ENCODE results near the gene SUPT20H. TPM values are rescaled to one million over a fixed set of nuclear protein-coding genes. Genes with fewer than 3 reads are reported as not detected.

SUPT20H gene
- total and polyA plus RNA-seq, 2 of the 4 experiments (the other 2 are of a cell fraction): 46.6 to 55.1 TPM

GRCh38 chr13:37107868-37108267, 48.4 kb upstream of the SUPT20H start:
- Histone ChIP-seq H3K4me3 (ENCODE audit: insufficient read depth, low read depth, low read length) (no peak overlapping the region), H4K20me1 (ENCODE audit: insufficient read depth, low read length) (no peaks in the 10 kb centered on the region), H3K9me3 (ENCODE audit: control insufficient read depth, insufficient read depth, low read length) (peaks cover 2% of the 10 kb centered on the region; the same call in 1 of the 2 replicates), H3K4me2 (ENCODE audit: low read depth, low read length) (no peak overlapping the region), H3K14ac (replicated peaks; ENCODE audit: low read depth, low read length) (no peak overlapping the region), H2AK5ac (ENCODE audit: low read depth, low read length) (no peak overlapping the region), H4K91ac (ENCODE audit: insufficient read depth, low read depth, low read length) (no peak overlapping the region), H3K9me1 (ENCODE audit: insufficient read depth, low read length) (no peaks in the 10 kb centered on the region), H3K79me1 (ENCODE audit: low read depth in 1 of 2, low read length in 2 of 2) (no peaks in the 10 kb centered on the region), H2BK120ac (ENCODE audit: low read depth, low read length) (no peak overlapping the region), H3K27ac (ENCODE audit: insufficient read depth, low read length) (no peak overlapping the region), H3K36me3 (ENCODE audit: control insufficient read depth, insufficient read depth, low read length) (no peaks in the 10 kb centered on the region), H3K27me3 (ENCODE audit: control insufficient read depth, insufficient read depth, low read length) (no peaks in the 10 kb centered on the region), H2AK9ac (replicated peaks; ENCODE audit: low read depth, low read length, poor library complexity) (no peak overlapping the region), H2BK15ac (ENCODE audit: low read depth, low read length) (no peak overlapping the region), H2BK20ac (ENCODE audit: low read depth, low read length) (no peak overlapping the region), H3K18ac (ENCODE audit: low read depth, low read length) (no peak overlapping the region), H3K56ac (ENCODE audit: extremely low read depth, insufficient read depth, low read length) (no peak overlapping the region), H2BK5ac (ENCODE audit: low read depth, low read length, poor library complexity, severe bottlenecking) (no peak overlapping the region), H3K9ac (ENCODE audit: low read depth, low read length) (no peak overlapping the region), H4K8ac (ENCODE audit: low read depth in 2 of 2, low read length in 2 of 2) (no peak overlapping the region), H3K4ac (ENCODE audit: low read depth, low read length) (no peak overlapping the region), H4K5ac (ENCODE audit: low read depth, low read length) (no peak overlapping the region), H3K4me1 (ENCODE audit: control insufficient read depth, insufficient read depth, low read length) (no peaks in the 10 kb centered on the region), H2AFZ (replicated peaks; ENCODE audit: low read length, poor library complexity) (no peak overlapping the region), H3K23ac (ENCODE audit: low read depth, low read length) (no peak overlapping the region)
- POLR2A ChIA-PET (ENCODE audit: unreplicated experiment): no interaction called here
- intact Hi-C loops (cut with micrococcal nuclease): loop anchor here (5.0 kb wide), 2 partner anchors 304 to 369 kb away; no protein-coding TSS in a partner anchor
- dilution Hi-C loops (cut with HindIII; ENCODE audit: low sequenced_read_pairs, unreplicated experiment): no loop called here
- TF ChIP-seq RCOR1 (IDR thresholded peaks at IDR 0.05; ENCODE audit: insufficient replicate concordance, low read length): no peak
- no peak for TF ChIP-seq NFE2L2 (IDR thresholded peaks at IDR 0.05; ENCODE audit: low read depth, low read length)
- TF ChIP-seq CHD1 (IDR thresholded peaks at IDR 0.05; ENCODE audit: low read depth, low read length): no peak
- TF ChIP-seq MXI1 (IDR thresholded peaks at IDR 0.05; ENCODE audit: borderline replicate concordance, low read depth, low read length): no peak
- TF ChIP-seq POLR2A (IDR thresholded peaks at IDR 0.05; ENCODE audit: low read depth, low read length): no peak
- no peak for TF ChIP-seq CTCF (conservative IDR thresholded peaks at IDR 0.05; ENCODE audit: low read depth, low read length)
- TF ChIP-seq RFX5 (IDR thresholded peaks at IDR 0.05; ENCODE audit: low read depth, low read length): no peak
- no peak for TF ChIP-seq RAD21 (IDR thresholded peaks at IDR 0.05; ENCODE audit: low read length)
- no peak for TF ChIP-seq MAZ (IDR thresholded peaks at IDR 0.05; ENCODE audit: borderline replicate concordance, low read depth, low read length)
- TF ChIP-seq SMC3 (IDR thresholded peaks at IDR 0.05; ENCODE audit: low read depth, low read length): no peak
- TF ChIP-seq BHLHE40 (IDR thresholded peaks at IDR 0.05; ENCODE audit: low read depth, low read length): no peak
- BruUV-seq (replicated peaks): no TSS peak
- CTCF ChIA-PET: interaction anchor here (1.1 kb wide), 1 partner anchor 494 kb away, joined by 4 read pairs; no protein-coding TSS in a partner anchor
- DNase-seq: no peak
- WGBS, 2 experiments (ENCODE audit: extremely low coverage in 2 of 2, insufficient read length in 1 of 2): no CpG with 5 or more reads among the region's 1 CpG
- in situ Hi-C loops (cut with MboI; ENCODE audit: low sequenced_read_pairs): no loop called here
- no peak for ATAC-seq (ENCODE audit: low read depth)

Measured in IMR-90 (cell line).